Vein endothelial cell (primary cell): Measurements from ENCODE around the gene TMSB4Y. TPM values are rescaled to one million over a fixed set of nuclear protein-coding genes. Genes with fewer than 3 reads are reported as not detected.

Source experiments
- total RNA-seq: library from RNA; depleted of rRNA; stranded (reverse); fragments of >200 nt; gene quantifications from 2 replicates; pipeline ENCODE4 v1.2.3, GENCODE V29; 2012

TMSB4Y gene
- 1.3 and 1.4 TPM in 2 replicates for total RNA-seq

GRCh38 chrY:13703568-13703968, at the start of gene TMSB4Y:
TMSB4Y (plus strand) TSS chrY:13703899.

Other genes starting within 250 kb of the TMSB4Y start
- 21.9 and 28.6 TPM in 2 replicates for gene UTY, start 223.9 kb upstream of the TMSB4Y start, total RNA-seq